H1 (cell line): ENCODE data around the gene NFATC1. TPM values are rescaled to one million over a fixed set of nuclear protein-coding genes. Genes with fewer than 3 reads are reported as not detected.

Experiments used
- CTCF ChIA-PET: fragments of 300-600 bp; sonication (Branson Sonifier 250); formaldehyde crosslinking; loops from one replicate; lab custom pipeline; 2021; ENCODE audit not compliant: partially characterized antibody; lab: Charles Lee
- POLR2A ChIA-PET: fragments of 300-600 bp; sonication (Branson Sonifier 250); formaldehyde crosslinking; loops from one replicate; lab custom pipeline; 2021; ENCODE audit warnings: inconsistent platforms; ENCODE audit not compliant: partially characterized antibody; lab: Charles Lee
- DNase-seq, 2 experiments: peaks; one replicate each; pipeline versions ENCODE4 v3.0.0 to v3.0.0-alpha.2; 2010 to 2022; ENCODE audit warnings: low spot score in 2 of 2, low read depth in 1 of 2, mixed read lengths in 1 of 2
- FAIRE-seq: peaks from 2 replicates; lab custom pipeline; 2011; peaks lifted over from hg19 to GRCh38; lab: Jason Lieb, UNC
- H2AFZ ChIP-seq: 2 replicates; pipeline ENCODE4 v1.8.1; 2012; ENCODE audit warnings: low read length, inconsistent platforms
- H2AK5ac ChIP-seq: 2 replicates; pipeline ENCODE4 v1.6.1; 2013; ENCODE audit warnings: low read depth, low read length
- H2BK120ac ChIP-seq: replicated peaks from 2 replicates; pipeline ENCODE3; 2013; ENCODE audit warnings: low read depth, low read length, inconsistent platforms
- H2BK12ac ChIP-seq: 2 replicates; pipeline ENCODE4 v1.6.1; 2013; ENCODE audit warnings: low read depth, low read length
- H2BK15ac ChIP-seq: 2 replicates; pipeline ENCODE4 v1.6.1; 2013; ENCODE audit warnings: low read length
- H2BK20ac ChIP-seq: 2 replicates; pipeline ENCODE4 v1.6.1; 2013; ENCODE audit warnings: low read length
- H2BK5ac ChIP-seq: 2 replicates; pipeline ENCODE4 v1.6.1; 2013; ENCODE audit warnings: low read depth, low read length
- H3K14ac ChIP-seq: 2 replicates; pipeline ENCODE4 v1.6.1; 2013; ENCODE audit warnings: inconsistent platforms; ENCODE audit not compliant: insufficient read length
- H3K18ac ChIP-seq: 2 replicates; pipeline ENCODE4 v1.6.1; 2013; ENCODE audit warnings: low read length; ENCODE audit errors: extremely low read depth
- H3K23ac ChIP-seq: 2 replicates; pipeline ENCODE4 v1.6.1; 2013; ENCODE audit warnings: inconsistent platforms; ENCODE audit not compliant: insufficient read length
- H3K23me2 ChIP-seq: 2 replicates; pipeline ENCODE4 v1.6.1; 2013; ENCODE audit warnings: low read depth, low read length
- H3K27ac ChIP-seq: 2 replicates; pipeline ENCODE4 v1.6.1; 2011; ENCODE audit warnings: low read depth, low read length, inconsistent platforms
- H3K27me3 ChIP-seq, 4 experiments: replicated peaks in 1 of 4; 1 replicate in 1 of 4; 2 replicates in 3 of 4; pipeline versions ENCODE4 v1.6.1 to v1.8.1; 2011 to 2013; ENCODE audit warnings: low read length in 3 of 4, mild to moderate bottlenecking in 3 of 4, inconsistent platforms in 2 of 4, mixed read lengths in 2 of 4, moderate library complexity in 1 of 4; ENCODE audit not compliant: control insufficient read depth in 3 of 4, insufficient read depth in 3 of 4; ENCODE audit errors: extremely low read depth in 1 of 4
- H3K36me3 ChIP-seq, 4 experiments: 2 replicates each; pipeline versions ENCODE4 v1.6.1 to v1.8.1; 2011 to 2013; ENCODE audit warnings: mild to moderate bottlenecking in 4 of 4, low read length in 3 of 4, moderate library complexity in 2 of 4, control low read depth in 1 of 4, inconsistent platforms in 1 of 4; ENCODE audit not compliant: insufficient read depth in 4 of 4, control insufficient read depth in 2 of 4
- H3K4ac ChIP-seq: replicated peaks from 2 replicates; pipeline ENCODE3; 2013; ENCODE audit warnings: low read length, low read depth, mixed read lengths, inconsistent platforms; ENCODE audit not compliant: insufficient read length
- H3K4me1 ChIP-seq, 4 experiments: replicated peaks in 1 of 4; 1 replicate in 1 of 4; 2 replicates in 3 of 4; pipeline versions ENCODE4 v1.6.1 to v1.8.1; 2011 to 2013; ENCODE audit warnings: low read length in 3 of 4, inconsistent platforms in 2 of 4, mixed read lengths in 1 of 4; ENCODE audit not compliant: insufficient read depth in 4 of 4, control insufficient read depth in 3 of 4
- H3K4me2 ChIP-seq, 2 experiments: 2 replicates each; pipeline versions ENCODE4 v1.6.1 to v1.8.1; 2011 to 2013; ENCODE audit warnings: low read depth in 2 of 2, low read length in 2 of 2, control low read depth in 1 of 2, inconsistent platforms in 1 of 2, mild to moderate bottlenecking in 1 of 2; ENCODE audit not compliant: insufficient read depth in 1 of 2
- H3K4me3 ChIP-seq, 4 experiments: fragments of 200-600, 300-600 bp in 1 of 4; sonication (generic), shearing (Covaris generic), sonication (Bioruptor Twin) in 1 of 4; 2 replicates each; pipeline versions ENCODE4 v1.5.1 to v1.8.1; 2011 to 2016; ENCODE audit warnings: low read length in 4 of 4, low read depth in 3 of 4, control low read depth in 2 of 4, inconsistent platforms in 2 of 4, mild to moderate bottlenecking in 2 of 4, mixed read lengths in 1 of 4, moderate library complexity in 1 of 4; ENCODE audit not compliant: insufficient read depth in 2 of 4; ENCODE audit errors: extremely low read depth in 1 of 4
- H3K56ac ChIP-seq: replicated peaks from 2 replicates; pipeline ENCODE3; 2013; ENCODE audit warnings: low read depth, mild to moderate bottlenecking, mixed read lengths, low read length, inconsistent platforms; ENCODE audit not compliant: insufficient read length
- H3K79me1 ChIP-seq: 2 replicates; pipeline ENCODE4 v1.6.1; 2013; ENCODE audit warnings: low read depth, low read length, control low read depth
- H3K79me2 ChIP-seq, 2 experiments: 2 replicates each; pipeline versions ENCODE4 v1.6.1 to v1.8.1; 2012 to 2013; ENCODE audit warnings: low read length in 2 of 2, mild to moderate bottlenecking in 2 of 2, inconsistent platforms in 1 of 2; ENCODE audit not compliant: insufficient read depth in 2 of 2, control insufficient read depth in 1 of 2
- H3K9ac ChIP-seq, 4 experiments: replicated peaks in 1 of 4; 1 replicate in 1 of 4; 2 replicates in 3 of 4; pipeline versions ENCODE4 v1.6.1 to v1.8.1; 2011 to 2013; ENCODE audit warnings: low read depth in 3 of 4, low read length in 3 of 4, control low read depth in 2 of 4, mild to moderate bottlenecking in 2 of 4, moderate library complexity in 2 of 4, inconsistent platforms in 1 of 4; ENCODE audit errors: extremely low read depth in 1 of 4
- H3K9me3 ChIP-seq, 2 experiments: 2 replicates each; pipeline versions ENCODE4 v1.6.1 to v1.8.1; 2012 to 2013; ENCODE audit warnings: mild to moderate bottlenecking in 2 of 2, moderate library complexity in 2 of 2, control low read depth in 1 of 2, inconsistent platforms in 1 of 2, low read depth in 1 of 2, low read length in 1 of 2, mixed read lengths in 1 of 2; ENCODE audit not compliant: insufficient read depth in 2 of 2
- H4K20me1 ChIP-seq, 2 experiments: replicated peaks in 1 of 2; 2 replicates each; pipeline versions ENCODE3 to v1.8.1; 2011 to 2013; ENCODE audit warnings: inconsistent platforms in 2 of 2, low read length in 2 of 2, mild to moderate bottlenecking in 1 of 2; ENCODE audit not compliant: insufficient read depth in 2 of 2, control insufficient read depth in 1 of 2
- H4K5ac ChIP-seq: 2 replicates; pipeline ENCODE4 v1.6.1; 2013; ENCODE audit warnings: low read length, low read depth, mixed read lengths, inconsistent platforms; ENCODE audit not compliant: insufficient read length
- H4K8ac ChIP-seq: 2 replicates; pipeline ENCODE4 v1.8.0; 2013; ENCODE audit warnings: mild to moderate bottlenecking, moderate library complexity, low read length, inconsistent platforms; ENCODE audit not compliant: insufficient read depth; ENCODE audit errors: extremely low read depth
- H4K91ac ChIP-seq: replicated peaks from 2 replicates; pipeline ENCODE3; 2013; ENCODE audit warnings: low read length, mixed read lengths, inconsistent platforms; ENCODE audit not compliant: insufficient read length
- BCL11A ChIP-seq, 2 experiments: IDR thresholded peaks; one replicate each; pipeline ENCODE4 v1.6.1; 2011; ENCODE audit warnings: low read depth in 2 of 2, low read length in 2 of 2, mild to moderate bottlenecking in 2 of 2
- CREB1 ChIP-seq: IDR thresholded peaks from 2 replicates; pipeline ENCODE4 v1.6.1; 2012; ENCODE audit warnings: inconsistent platforms
- CTBP2 ChIP-seq: IDR thresholded peaks from 2 replicates; pipeline ENCODE4 v1.7.0; 2011; ENCODE audit warnings: borderline replicate concordance, mild to moderate bottlenecking, moderate library complexity, mixed read lengths, low read length; ENCODE audit not compliant: insufficient read depth, insufficient read length
- FOSL1 ChIP-seq: IDR thresholded peaks from 2 replicates; pipeline ENCODE4 v1.6.1; 2011; ENCODE audit warnings: mild to moderate bottlenecking, low read depth, low read length, moderate library complexity; ENCODE audit not compliant: insufficient read depth
- GABPA ChIP-seq: IDR thresholded peaks from 2 replicates; pipeline ENCODE4 v1.6.1; 2011; ENCODE audit warnings: mild to moderate bottlenecking, low read length, moderate library complexity, borderline replicate concordance; ENCODE audit not compliant: insufficient read depth
- GTF2F1 ChIP-seq: IDR thresholded peaks from 2 replicates; pipeline ENCODE4 v1.6.1; 2012; ENCODE audit warnings: low read depth, low read length, improper control_type of control experiment, borderline replicate concordance
- KDM1A ChIP-seq: fragments of 200-600, 300-600 bp; sonication (generic); IDR thresholded peaks from 2 replicates; pipeline ENCODE4 v1.7.1; 2016; ENCODE audit warnings: mild to moderate bottlenecking, low read length, borderline replicate concordance
- MAFK ChIP-seq: IDR thresholded peaks from 2 replicates; pipeline ENCODE4 v1.6.1; 2012; ENCODE audit warnings: low read depth, mild to moderate bottlenecking, improper control_type of control experiment, low read length
- NRF1 ChIP-seq: IDR thresholded peaks from 2 replicates; pipeline ENCODE4 v1.6.1; 2011; ENCODE audit warnings: mild to moderate bottlenecking, low read depth, low read length, improper control_type of control experiment
- RXRA ChIP-seq: IDR thresholded peaks from 2 replicates; pipeline ENCODE4 v1.6.1; 2011; ENCODE audit warnings: low read depth, mild to moderate bottlenecking, low read length, moderate library complexity; ENCODE audit not compliant: insufficient read depth
- SUZ12 ChIP-seq: fragments of 200-600 bp; sonication (generic); IDR thresholded peaks from 2 replicates; pipeline ENCODE4 v1.6.1; 2012; ENCODE audit warnings: mild to moderate bottlenecking, inconsistent platforms, low read length, moderate library complexity, mixed read lengths
- TAF1 ChIP-seq: IDR thresholded peaks from 2 replicates; pipeline ENCODE4 v1.6.1; 2011; ENCODE audit warnings: mild to moderate bottlenecking, low read depth, low read length
- TBP ChIP-seq: IDR thresholded peaks from 2 replicates; pipeline ENCODE4 v1.6.1; 2011; ENCODE audit warnings: low read depth, low read length, improper control_type of control experiment
- ZNF274 ChIP-seq: IDR thresholded peaks from 2 replicates; pipeline ENCODE4 v1.7.0; 2012; ENCODE audit warnings: low read length, borderline replicate concordance; ENCODE audit errors: extremely low read depth
- WGBS, 2 experiments: shearing (Covaris generic) in 1 of 2; methylation state at CpG; one replicate each; pipeline versions ENCODE4 v1.1.6 to v1.1.7; 2013 to 2015; ENCODE audit warnings: low lambda C conversion rate in 2 of 2, mixed read lengths in 2 of 2, inconsistent platforms in 1 of 2, low coverage in 1 of 2, missing lambda C conversion rate in 1 of 2; ENCODE audit not compliant: insufficient replicate concordance in 2 of 2, insufficient coverage in 1 of 2, insufficient read length in 1 of 2; ENCODE audit errors: extremely low coverage in 1 of 2, missing lambda C conversion rate in 1 of 2; 5-methylcytosine and 5-hydroxymethylcytosine counted together
- polyA plus RNA-seq, 7 experiments: library from polyadenylated mRNA; depleted of rRNA in 3 of 7; stranded (reverse) in 5 of 7; unstranded in 2 of 7; fragments of >200 nt in 5 of 7; fragments of 200-250 nt in 2 of 7; gene quantifications; 1 replicate in 5 of 7; 2 replicates in 1 of 7; 4 replicates in 1 of 7; pipeline versions ENCODE4 v1.2.1 to v1.2.3, GENCODE V29; 2011 to 2013; ENCODE audit warnings: missing spikeins in 2 of 7, mixed read lengths in 2 of 7
- total RNA-seq: library from RNA; stranded (reverse); fragmentation: NEBNext Ultra II Directional; extraction: Animal tissue kit (Norgen Biotek cat#: 25700); gene quantifications from 2 replicates; pipeline ENCODE4 v1.2.1, GENCODE V29; 2021

Gene NFATC1
- total and polyA plus RNA-seq, 2 of the 8 experiments (the other 6 are each of a cell fraction or from before 2014, with no cell fraction given) = 2.0 to 6.6 TPM

GRCh38 chr18:79543861-79544385 is 148.2 kb downstream of the NFATC1 start:
- FAIRE-seq (no peak), DNase-seq (no peak)
- Histone ChIP-seq H3K4me1 (no peaks in the 10 kb centered on the region), H3K4ac (no peak overlapping the region), H2BK15ac (no peak overlapping the region), H4K5ac (no peak overlapping the region), H2AK5ac (no peak overlapping the region), H2BK20ac (no peak overlapping the region), H3K79me1 (no peaks in the 10 kb centered on the region), H4K20me1 (peaks cover 0 to 2% of the 10 kb centered on the region in 2 experiments), H3K9me3 (peaks cover 0 to 16% of the 10 kb centered on the region in 2 experiments; a peak in 2 of 4 replicates), H3K23ac (no peak overlapping the region), H3K79me2 (no peaks in the 10 kb centered on the region), H3K4me2 (no peak overlapping the region), H3K27me3 (peaks cover 0 to 2% (median 0%) of the 10 kb centered on the region in 4 experiments; a peak in 1 of 7 replicates), H3K4me3 (no peak overlapping the region), H3K9ac (no peak overlapping the region), H3K23me2 (peaks cover 11% of the 10 kb centered on the region; the same call in 1 of the 2 replicates), H2BK5ac (no peak overlapping the region), H2BK120ac (no peak overlapping the region), H3K56ac (no peak overlapping the region), H2BK12ac (no peak overlapping the region), H3K14ac (no peak overlapping the region), H3K27ac (no peak overlapping the region), H4K8ac (peak overlapping the region; percentile 79; the same call in 1 of the 2 replicates), H3K18ac (no peak overlapping the region), H2AFZ (no peak overlapping the region), H3K36me3 (no peaks in the 10 kb centered on the region), H4K91ac (no peak overlapping the region)
- CTCF ChIA-PET = interaction anchor here (1.2 to 1.9 kb wide), 4 partner anchors 14 to 46 kb away, joined by 3 to 5 read pairs (median 4); no protein-coding TSS in a partner anchor
- WGBS, 2 experiments = 91% methylated on average over 21 of the region's 21 CpGs; no CpG with 5 or more reads in 1 of the 2 experiments
- POLR2A ChIA-PET = no interaction called here
- TF ChIP-seq KDM1A = no peak
- no peak for TF ChIP-seq FOSL1
- no peak for TF ChIP-seq RXRA
- TF ChIP-seq SUZ12 = no peak
- TF ChIP-seq GABPA = no peak
- no peak for TF ChIP-seq GTF2F1
- TF ChIP-seq TBP = no peak
- TF ChIP-seq CREB1 = no peak
- no peak for TF ChIP-seq MAFK
- TF ChIP-seq NRF1 = no peak
- no peak for TF ChIP-seq TAF1
- TF ChIP-seq CTBP2 = no peak
- TF ChIP-seq ZNF274 = no peak
- no peak for TF ChIP-seq BCL11A (IDR thresholded peaks at IDR 0.05; ENCODE audit: low read depth in 2 of 2, low read length in 2 of 2)
